ENCODE measurements around the gene CCDC192. TPM values are rescaled to one million over a fixed set of nuclear protein-coding genes. Genes with fewer than 3 reads are reported as not detected.

Gene CCDC192
- total RNA-seq, 1 donor from 2014 or later: not detected

GRCh38 chr5:127979475-127979874 is 276.3 kb downstream of the CCDC192 start:
- H3K27ac ChIP-seq: no peak overlapping the region
- H3K4me3 ChIP-seq: no peak overlapping the region
- TF ChIP-seq CTCF (IDR thresholded peaks at IDR 0.05): no peak
- no peak for DNase-seq
- no peaks in the 10 kb centered on the region for H3K27me3 ChIP-seq (ENCODE audit: low read depth)
- no peaks in the 10 kb centered on the region for H3K4me1 ChIP-seq
- intact Hi-C loops (cut with DNase I): no loop called here
- no peaks in the 10 kb centered on the region for H3K36me3 ChIP-seq
- H3K9me3 ChIP-seq: no peaks in the 10 kb centered on the region
- ATAC-seq: no peak

DNA sequence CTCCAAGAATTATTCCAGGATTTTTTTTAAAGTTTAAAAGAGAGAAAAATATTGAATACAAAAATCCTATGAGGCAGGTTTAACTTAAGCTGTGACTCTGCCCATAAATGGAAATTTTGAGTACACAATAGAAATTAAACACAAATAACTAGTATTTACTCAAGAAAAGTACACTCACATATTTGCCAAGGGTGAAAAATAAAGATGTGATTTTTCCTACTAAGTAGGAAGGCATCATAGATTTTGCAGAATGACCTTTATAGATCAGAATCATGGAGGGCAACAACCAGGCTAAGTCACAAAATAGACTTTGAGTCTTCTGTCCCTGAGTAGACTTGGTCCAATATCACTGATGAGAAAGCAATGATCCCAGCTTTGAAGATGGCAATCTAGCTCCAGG is 277.7 kb downstream of the CCDC192 start:
- Histone ChIP-seq H3K27me3 (ENCODE audit: low read depth) (no peaks in the 10 kb centered on the region), H3K4me3 (no peak overlapping the region), H3K36me3 (no peaks in the 10 kb centered on the region), H3K9me3 (no peaks in the 10 kb centered on the region), H3K27ac (no peak overlapping the region), H3K4me1 (no peaks in the 10 kb centered on the region)
- intact Hi-C loops (cut with DNase I): no loop called here
- no peak for TF ChIP-seq CTCF (IDR thresholded peaks at IDR 0.05)
- DNase-seq (no peak), ATAC-seq (no peak)

- intact Hi-C loops (cut with DNase I): no loop called here
Observed at GRCh38 chr5:127981498-127981897, 278.3 kb downstream of the CCDC192 start.

GRCh38 chr5:127985811-127986325 is 282.7 kb downstream of the CCDC192 start:
- DNase-seq: no peak
- H3K9me3 ChIP-seq: no peaks in the 10 kb centered on the region
- H3K4me3 ChIP-seq: no peak overlapping the region
- no peak for TF ChIP-seq CTCF (IDR thresholded peaks at IDR 0.05)
- H3K27me3 ChIP-seq (ENCODE audit: low read depth): no peaks in the 10 kb centered on the region
- intact Hi-C loops (cut with DNase I): no loop called here
- no peak for ATAC-seq
- no peak overlapping the region for H3K27ac ChIP-seq
- H3K4me1 ChIP-seq: no peaks in the 10 kb centered on the region
- H3K36me3 ChIP-seq: no peaks in the 10 kb centered on the region

More at GRCh38 chr5:127981498-127981897, 278.3 kb downstream of the CCDC192 start:
- no peak for TF ChIP-seq CTCF (IDR thresholded peaks at IDR 0.05)
- H3K4me1 ChIP-seq: no peaks in the 10 kb centered on the region
- ATAC-seq (no peak), DNase-seq (no peak)
- H3K36me3 ChIP-seq: no peaks in the 10 kb centered on the region
- no peaks in the 10 kb centered on the region for H3K27me3 ChIP-seq (ENCODE audit: low read depth)
- no peaks in the 10 kb centered on the region for H3K9me3 ChIP-seq
- no peak overlapping the region for H3K4me3 ChIP-seq
- H3K27ac ChIP-seq: no peak overlapping the region

GRCh38 chr5:127987354-127988145 is 284.4 kb downstream of the CCDC192 start:
- no peaks in the 10 kb centered on the region for H3K36me3 ChIP-seq
- ATAC-seq: peak in 1 of 2 donors; percentile 29
- DNase-seq: no peak
- no peaks in the 10 kb centered on the region for H3K9me3 ChIP-seq
- H3K27ac ChIP-seq: no peak overlapping the region
- intact Hi-C loops (cut with DNase I): no loop called here
- H3K27me3 ChIP-seq (ENCODE audit: low read depth): no peaks in the 10 kb centered on the region
- TF ChIP-seq CTCF (IDR thresholded peaks at IDR 0.05): no peak
- no peak overlapping the region for H3K4me3 ChIP-seq
- H3K4me1 ChIP-seq: no peaks in the 10 kb centered on the region
